Stimulated activated CD8-positive, alpha-beta memory T cell treated with anti-CD3 and anti-CD28 coated beads, Interleukin-15, amount 100 ng/mL, for 24 hours (primary cell): ENCODE measurements around the gene GPBP1L1.
"Not testable (repeated sequence)": the region's sequence is repeated elsewhere in the genome, so short reads cannot be mapped to it uniquely, and the experiment has no call there.

Experiments
- DNase-seq: peaks from one replicate; pipeline ENCODE4 v3.0.0-alpha.2; 2020; ENCODE audit warnings: low read depth

GPBP1L1 gene, protein sequence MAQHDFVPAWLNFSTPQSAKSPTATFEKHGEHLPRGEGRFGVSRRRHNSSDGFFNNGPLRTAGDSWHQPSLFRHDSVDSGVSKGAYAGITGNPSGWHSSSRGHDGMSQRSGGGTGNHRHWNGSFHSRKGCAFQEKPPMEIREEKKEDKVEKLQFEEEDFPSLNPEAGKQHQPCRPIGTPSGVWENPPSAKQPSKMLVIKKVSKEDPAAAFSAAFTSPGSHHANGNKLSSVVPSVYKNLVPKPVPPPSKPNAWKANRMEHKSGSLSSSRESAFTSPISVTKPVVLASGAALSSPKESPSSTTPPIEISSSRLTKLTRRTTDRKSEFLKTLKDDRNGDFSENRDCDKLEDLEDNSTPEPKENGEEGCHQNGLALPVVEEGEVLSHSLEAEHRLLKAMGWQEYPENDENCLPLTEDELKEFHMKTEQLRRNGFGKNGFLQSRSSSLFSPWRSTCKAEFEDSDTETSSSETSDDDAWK

DNA sequence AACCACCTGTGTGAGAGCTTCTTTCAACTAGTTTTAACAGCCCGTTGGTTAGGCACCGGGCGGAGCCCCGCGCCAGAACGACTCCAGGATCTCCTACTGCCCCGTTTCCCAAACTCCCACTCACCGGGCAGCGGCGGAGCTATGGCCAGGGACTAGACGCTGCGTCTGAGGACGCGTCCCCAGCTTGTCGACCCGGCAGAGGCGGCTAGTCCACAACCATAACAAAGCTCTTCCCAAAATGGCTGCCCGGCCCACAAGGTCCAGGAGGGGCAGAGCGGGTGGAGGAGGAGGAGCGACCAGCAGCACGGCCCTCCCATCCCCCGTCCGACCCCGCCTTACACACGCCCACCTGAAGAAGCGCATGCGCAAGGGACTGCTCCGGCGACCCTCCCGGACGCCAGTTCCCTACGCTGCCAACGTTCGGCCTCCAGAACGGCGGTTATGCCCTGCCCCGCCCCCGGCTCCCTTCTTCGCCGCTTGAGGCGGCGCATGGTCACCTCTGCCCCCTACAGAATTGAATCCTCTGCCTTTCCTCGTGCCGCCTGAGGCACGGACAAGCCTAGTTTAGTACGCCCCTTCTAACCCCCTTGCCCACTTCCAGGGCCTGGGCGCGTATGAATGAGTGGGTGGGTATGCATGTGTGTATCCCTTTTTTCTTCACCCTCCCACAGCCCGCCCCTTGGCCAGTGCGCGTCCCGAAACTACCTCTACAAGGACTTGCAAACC lies at the start of gene GPBP1L1:
Gene GPBP1L1, minus strand, starts transcription at position 246 of the 726 bp plus-strand sequence. CDS start 27,446 bp downstream, outside the sequence.
- peak; percentile 93 for DNase-seq

DNA sequence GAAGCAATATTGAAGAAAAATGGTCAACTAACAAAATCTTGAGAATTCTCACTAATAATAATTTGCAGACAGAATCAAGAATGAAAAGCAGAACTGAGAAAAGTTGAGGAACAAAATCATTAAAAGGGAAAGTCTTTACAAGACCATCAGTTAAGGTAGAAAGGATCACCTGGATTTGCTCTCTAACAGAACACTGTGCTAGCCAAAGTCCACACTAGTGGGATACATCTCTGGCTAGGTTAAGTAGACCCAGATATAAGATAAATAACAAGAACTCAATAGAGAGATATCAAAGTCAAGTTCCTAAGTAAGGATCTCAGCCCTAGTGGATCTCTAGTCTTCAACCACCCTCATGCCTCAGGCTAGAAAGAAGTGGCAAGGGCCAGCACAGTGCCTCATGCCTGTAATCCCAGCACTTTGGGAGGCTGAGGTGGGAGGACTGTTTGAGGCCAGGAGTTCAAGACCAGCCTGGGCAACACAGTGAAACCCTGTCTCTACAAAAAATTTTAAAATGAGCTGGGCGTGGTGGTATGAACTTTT lies 44.5 kb upstream of the GPBP1L1 start:
- DNase-seq, result no peak

DNA sequence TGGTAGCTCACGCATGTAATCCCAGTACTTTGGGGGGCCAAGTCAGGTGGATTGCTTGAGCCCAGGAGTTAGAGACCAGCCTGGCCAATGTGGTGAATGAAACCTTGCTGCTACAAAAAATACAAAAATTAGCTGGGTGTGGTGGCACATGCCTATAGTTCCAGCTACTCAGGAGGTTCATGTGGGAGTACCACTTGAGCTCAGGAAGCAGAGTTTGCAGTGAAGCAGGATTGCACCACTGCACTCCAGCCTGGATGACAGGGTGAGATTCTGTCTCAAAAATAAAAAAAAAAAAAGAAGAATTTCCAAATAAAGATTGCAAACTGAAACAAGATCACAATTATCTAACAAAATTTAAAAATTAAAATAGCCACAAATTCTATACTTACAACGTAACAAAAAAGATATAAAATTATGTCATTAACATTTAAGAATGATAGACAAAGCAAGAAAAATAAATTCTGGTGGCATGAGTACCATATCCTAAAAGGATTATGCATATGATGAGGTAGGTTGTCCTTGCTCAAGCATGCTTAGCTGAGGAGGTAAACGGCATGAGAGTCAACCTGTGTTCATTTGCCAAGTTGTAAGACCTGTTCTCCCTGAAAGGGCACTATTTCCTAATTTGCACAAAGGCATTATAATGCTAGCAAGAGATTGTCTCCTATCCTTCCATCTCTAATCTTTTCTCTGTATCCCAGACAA lies 43.9 kb upstream of the GPBP1L1 start:
- DNase-seq, result no peak

DNA sequence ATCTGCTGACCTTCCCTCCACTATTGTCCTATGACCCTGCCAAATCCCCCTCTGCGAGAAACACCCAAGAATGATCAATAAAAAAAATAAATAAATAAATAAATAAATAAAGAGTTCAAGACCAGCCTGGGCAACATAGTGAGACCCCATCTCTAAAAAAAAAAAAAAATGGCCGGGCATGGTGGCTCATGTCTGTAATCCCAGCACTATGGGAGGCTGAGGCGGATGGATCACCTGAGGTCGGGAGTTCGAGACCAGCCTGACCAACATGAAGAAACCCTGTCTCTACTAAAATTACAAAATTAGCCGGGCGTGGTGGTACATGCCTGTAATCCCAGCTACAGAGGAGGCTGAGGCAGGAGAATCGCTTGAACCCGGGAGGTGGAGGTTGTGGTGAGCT lies 39.7 kb upstream of the GPBP1L1 start:
- not testable (repeated sequence) for DNase-seq

DNA sequence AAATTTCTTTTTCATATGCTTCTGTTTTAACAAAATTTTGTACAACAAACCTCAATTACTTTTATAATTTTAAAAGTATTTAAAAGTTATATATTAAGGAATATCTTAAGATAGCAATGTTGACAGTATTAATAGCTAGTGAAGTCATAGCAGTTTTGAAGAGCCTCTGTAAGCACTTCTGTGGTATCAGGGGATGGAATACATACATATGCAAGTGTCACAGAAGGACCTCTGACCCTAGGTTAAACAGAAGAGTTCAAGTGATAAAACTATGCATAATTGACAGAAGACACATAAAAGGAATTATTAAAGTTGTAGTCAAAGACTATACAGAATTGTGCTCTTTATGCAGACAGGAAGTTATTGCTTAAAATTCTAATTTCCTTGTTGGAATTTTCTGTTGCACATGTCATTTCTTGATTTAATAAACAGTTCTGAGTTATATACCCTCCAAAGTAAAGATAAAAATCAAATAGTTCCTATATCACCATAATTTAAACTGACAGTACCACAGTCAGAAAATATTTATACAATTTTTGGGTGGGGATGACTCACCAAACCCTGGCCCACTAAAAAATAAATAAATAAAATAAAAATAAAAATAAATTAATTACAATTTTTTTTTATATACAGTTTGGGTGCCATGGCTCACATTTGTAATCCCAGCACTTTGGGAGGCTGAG lies 37.1 kb upstream of the GPBP1L1 start:
- no peak for DNase-seq

DNA sequence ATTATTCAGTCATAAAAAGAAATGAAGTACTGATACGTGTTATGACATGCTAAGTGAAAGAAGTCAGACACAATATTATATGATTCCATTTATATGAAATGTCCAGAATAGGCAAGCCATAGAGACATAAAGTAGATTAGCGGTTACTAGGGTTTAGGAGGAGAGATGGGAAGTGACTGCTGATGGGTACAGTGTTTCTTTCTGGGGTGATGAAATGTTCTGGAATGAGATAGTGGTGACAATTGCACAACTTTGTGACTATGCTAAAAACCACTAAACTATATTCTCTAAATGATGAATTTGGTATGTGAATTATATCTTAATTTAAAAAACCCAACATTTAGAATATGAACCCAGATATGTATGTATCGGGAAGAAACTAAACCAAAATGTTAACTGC lies 36.5 kb upstream of the GPBP1L1 start:
- DNase-seq, result no peak

DNA sequence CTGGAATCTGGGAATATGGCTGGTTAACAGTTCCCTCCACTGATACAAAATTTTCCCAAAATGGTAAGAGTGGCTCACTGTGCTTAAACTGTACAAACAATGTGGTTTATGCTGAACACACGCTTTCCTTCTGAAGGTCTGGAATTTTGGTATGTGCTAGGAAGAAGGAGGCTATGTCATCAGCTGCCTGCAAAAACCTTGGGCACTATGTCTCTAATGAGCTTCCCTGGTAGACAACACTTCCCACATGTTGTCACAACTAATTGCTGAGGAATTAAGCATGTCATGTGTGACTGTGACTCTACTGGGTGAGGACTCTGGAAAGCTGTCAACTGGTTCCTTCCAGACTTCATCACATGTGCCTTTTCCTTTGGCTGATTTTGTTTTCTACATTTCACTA lies 34.9 kb upstream of the GPBP1L1 start:
- DNase-seq, result no peak

DNA sequence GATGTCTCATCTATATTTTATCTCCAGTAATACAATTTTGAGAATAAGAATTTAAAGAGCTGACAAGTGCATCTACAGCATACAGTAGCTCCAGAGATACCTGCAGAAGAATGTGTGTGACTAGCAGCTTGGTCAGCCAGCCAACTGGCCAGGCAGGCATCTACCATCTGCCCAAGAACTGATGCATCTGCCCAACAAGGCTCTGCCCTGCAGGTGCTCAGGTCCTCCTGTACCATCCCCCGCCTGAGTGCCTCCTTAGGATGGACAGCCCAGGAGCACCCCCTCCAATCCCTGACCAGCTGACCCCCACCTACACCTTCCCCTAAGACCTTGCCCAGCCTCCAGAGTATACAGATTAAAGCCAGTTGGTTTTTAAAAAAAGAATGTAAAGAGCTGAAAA lies 32.0 kb upstream of the GPBP1L1 start:
- no peak for DNase-seq

DNA sequence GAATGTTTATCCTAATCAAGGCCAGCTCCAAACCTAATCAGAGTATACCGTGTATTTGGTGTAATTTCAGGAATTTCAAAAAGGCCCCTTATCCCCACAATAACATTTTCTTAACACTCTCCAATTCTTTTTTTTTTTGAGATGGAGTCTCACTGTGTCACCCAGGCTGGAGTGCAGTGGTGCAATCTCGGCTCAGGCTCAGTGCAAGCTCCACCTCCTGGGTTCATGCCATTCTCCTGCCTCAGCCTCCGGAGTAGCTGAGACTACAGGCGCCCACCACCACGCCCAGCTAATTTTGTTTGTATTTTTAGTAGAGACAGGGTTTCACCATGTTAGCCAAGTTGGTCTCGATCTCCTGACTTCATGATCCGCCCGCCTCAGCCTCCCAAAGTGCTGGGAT lies 31.1 kb upstream of the GPBP1L1 start:
- DNase-seq, result not testable (repeated sequence)

DNA sequence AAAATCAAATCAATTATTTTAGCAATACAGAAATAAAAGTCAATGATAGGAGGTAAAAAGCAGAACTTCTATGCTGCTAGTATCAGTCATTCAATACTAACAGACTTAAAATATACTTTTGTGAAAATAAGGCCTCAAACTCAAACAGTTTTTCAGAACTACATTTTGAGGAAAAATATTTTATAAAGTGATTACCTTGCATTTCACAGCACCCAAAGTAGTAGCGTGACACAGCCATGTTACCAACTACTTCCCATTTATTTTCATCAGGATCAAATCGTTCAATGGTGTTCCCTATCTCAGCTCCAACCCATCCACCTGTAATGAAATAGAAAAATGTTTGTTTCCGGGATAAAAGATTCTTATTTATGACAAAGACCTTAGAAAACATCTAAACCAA lies 30.4 kb upstream of the GPBP1L1 start:
- DNase-seq, result no peak

DNA sequence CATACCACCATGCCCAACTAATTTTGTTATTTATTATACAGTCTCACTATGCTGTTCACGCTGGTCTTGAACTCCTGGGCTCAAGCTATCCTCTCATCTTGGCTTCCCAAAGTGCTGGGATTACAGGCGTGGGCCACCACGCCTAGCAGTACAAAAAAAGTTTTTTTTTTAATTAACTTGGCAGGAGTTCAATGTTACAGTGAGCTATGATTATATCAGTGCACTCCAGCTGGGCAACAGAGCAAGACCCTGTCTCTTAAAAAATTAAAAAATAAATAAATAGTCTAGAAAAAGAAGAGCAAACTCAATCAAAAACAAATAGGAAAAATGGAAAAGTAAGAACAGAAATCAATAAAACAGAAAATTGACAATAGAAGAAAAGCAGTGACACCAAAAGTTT lies 27.4 kb upstream of the GPBP1L1 start:
- DNase-seq, result no peak

DNA sequence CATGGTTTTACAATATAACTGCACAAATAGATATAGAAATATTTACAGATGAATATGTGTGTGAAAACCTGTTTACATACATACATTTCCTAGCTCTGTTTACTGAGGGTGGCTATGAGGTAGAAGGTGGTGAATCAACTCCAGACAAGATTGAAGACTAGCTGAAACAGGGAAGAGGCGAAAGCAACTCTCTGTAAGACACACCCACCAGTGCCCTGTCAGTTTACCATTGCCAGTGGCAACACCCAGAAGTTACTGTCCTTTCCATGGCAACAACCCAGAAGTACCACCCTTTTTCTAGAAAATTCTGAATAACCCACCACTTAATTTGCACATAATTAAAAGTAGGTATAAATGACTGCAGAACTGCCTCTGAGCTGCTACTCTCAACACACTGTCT lies 18.3 kb upstream of the GPBP1L1 start:
- no peak for DNase-seq

DNA sequence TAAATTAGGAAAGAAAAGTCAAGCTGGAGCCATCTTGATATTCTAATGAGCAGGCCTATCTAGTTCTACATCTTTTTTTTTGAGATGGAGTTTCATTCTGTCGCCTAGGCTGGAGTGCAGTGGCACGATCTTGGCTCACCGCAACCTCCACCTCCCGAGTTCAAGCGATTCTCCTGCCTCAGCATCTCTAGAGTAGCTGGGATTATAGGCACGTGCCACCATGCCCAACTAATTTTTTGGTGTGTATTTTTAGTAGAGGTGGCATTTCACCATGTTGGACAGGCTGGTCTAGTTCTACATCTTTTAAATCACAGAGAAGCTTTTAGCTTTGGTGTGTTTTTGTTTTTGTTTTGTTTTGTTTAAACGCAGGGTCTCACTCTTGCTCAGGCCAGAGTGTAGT lies 8.5 kb upstream of the GPBP1L1 start:
- DNase-seq, result no peak

DNA sequence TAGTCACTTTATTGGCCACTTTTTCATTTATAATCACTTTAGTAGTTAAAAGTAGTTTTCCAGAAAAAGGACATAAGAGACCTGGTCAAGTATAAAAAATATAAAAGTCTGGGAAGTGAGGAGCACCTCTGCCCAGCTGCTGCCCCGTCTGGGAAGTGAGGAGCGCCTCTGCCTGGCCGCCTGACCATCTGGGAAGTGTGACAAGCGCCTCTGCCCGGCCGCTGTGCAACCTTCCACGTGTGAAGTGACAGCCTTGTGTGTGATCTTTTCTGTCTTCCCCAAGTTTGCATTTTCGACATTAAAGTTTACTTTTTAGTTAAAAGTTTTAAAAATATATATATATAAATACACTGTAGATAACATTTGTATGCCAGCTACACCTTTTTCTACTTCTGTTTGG lies 7.5 kb upstream of the GPBP1L1 start:
- not testable (repeated sequence) for DNase-seq

DNA sequence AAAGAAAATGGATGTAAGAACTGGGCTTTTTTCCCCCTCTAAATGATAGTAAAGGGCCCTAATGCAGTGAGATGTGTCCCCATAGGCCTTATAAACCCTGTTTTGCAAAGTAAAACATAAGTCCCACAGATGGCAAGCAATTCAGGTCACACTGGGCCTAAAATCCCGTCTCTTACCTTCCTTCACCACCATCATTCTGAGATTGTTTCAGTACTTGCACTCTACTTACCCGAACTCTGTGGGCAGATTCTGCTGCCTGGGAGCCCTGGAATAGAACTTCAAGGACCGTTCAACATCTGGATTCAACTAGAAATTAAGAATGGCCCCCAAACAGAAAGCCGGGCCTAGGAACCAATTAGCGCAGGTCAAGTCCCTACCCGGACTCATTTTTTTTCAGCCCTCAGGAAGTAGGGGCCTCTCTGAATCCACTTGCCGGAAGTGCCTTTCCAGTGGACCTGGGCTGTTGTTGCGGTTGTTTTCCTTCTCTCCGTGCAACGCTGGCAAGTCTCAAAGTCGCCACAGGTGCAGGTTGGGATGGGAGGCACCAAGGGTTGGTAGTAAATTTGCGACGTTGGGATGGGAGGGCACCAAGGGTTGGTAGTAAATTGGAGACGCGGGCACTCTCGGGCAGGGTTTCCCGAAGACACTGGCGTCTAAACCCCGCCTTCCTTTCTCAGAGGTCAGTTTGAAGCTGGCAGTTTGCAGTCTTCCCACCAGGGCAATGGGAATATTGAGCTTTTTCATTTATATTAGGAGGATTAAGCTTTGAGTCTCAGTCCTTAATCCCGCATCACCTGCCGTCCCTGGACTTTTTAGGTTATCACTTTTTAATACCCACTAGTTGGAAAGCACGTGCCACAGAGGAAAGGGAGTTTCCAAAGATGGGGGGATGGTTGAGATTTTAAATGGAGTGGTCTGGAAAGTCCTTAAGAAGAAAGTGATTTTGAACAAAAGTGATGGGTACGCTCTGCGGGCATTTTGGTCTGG lies 1.7 kb upstream of the GPBP1L1 start, which contains the start of gene TMEM69:
Gene TMEM69, plus strand, starts transcription at position 428 of the 987 bp plus-strand sequence. CDS start 2,888 bp downstream, outside the sequence.
- peak; percentile 43 for DNase-seq

DNA sequence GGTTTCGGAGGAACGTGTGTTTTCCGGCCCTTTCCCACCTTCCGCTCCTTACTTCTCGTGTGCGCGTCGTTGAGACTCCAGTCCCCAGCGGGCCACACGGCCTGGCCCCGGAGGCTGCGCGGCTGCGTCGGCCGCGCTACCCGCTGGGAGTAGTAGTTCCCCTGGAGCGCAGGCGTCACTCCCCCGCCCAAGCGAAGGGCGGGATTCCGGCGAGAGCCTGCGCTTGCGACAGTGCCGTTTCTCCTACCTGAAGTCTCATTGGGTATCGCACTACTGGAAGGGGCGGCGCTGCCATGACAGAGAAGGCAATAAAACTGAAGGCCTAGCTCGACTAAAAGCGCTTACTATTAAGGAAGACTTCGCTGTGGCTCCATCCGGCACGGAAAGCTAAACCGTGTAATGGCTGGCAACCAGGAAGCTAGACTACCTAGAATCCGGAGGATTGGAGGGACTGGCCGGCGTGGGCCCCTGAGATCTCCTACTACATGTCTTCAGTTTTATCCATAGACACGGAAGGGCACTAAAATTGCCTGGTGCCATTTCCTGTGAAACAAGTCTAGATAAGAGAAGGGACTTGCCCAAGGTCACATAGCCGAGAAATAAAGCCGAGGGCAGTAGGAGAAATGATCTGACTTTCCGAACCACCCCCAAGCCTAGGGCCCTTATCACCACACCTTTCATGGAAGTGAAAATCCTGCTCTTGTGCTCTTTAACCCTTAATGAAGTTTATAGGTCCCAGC lies 851 bp upstream of the GPBP1L1 start:
- peak; percentile 87 for DNase-seq

DNA sequence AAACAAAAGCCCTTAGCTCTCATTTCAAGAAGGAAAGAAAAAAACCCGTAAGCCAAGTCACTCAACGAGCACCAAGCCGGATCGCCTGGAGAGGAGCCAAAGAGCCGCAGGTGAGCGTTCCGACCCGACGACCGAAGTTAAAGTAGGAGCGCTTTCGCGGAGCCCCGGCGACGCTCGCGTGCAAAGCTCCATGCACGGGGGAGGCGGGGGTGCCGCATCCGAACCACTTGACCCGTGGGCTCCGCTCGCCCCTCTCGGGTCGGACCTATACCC lies 382 bp downstream of the GPBP1L1 start:
- peak; percentile 32 for DNase-seq

DNA sequence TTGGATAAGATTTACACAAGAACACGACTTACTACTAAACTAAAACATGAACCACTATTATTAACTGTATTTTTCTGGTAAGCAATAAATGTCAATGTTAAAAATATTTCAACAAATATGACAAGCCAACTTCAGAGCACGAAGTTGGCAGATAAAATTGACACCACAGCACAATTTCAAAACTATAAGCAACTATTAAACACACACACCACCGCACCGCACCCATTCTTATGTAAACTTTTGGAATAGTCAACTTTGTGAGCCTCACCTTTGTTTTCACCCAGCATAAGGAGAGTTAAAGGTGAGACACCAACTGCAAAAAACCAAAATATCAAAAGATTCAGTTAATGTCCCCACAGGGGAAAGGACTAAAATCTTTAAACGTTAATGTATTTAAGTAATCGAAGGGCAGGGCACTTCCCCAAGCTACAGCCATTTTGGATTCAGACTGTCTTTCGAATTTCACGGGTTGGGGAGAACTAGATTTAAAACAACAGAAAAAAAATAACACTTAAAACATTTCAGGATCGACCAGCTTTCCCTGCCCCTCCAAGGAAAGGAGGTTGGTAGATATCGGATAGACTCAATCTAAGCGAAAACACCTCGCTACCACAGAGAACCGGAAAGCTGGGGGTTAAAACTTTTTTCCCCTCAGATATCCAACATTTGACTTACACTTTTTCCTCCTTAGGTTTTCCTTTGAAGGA lies 872 bp downstream of the GPBP1L1 start:
- DNase-seq, result no peak

DNA sequence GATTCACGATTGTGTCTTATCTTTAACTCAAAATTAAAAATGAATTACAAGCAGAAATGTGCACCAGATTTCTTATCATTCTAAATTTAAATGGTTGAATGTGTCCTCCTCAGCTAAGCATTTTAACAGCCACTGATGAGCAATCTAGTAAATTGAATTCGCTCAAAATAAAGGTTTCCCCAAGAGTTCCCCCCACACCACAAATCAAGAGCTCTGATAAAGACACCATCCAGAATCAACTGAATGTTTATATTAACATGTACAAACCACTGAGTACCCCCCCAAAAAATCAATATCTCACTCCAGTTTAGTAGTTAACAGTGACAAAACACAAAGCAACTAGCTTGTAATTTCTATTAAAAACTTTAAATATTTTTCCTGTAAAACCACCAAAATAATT lies 1.9 kb downstream of the GPBP1L1 start:
- no peak for DNase-seq
